ENCODE data around the gene ZNF878.
"Not testable (repeated sequence)": the region's sequence is repeated elsewhere in the genome, so short reads cannot be mapped to it uniquely, and the experiment has no call there.

ZNF878 gene

GRCh38 chr19:12052497-12053169, at the start of gene ZNF878:
Gene ZNF878, minus strand, starts transcription at chr19:12052961. Its CDS starts 160 bp downstream, at chr19:12052801.
- H3K36me3 Mint-ChIP-seq: no peaks in the 10 kb centered on the region

GRCh38 chr19:12098040-12098439, 45.3 kb upstream of the ZNF878 start:
- Mint-ChIP-seq H3K36me3 (peaks cover 12% of the 10 kb centered on the region), H3K4me3 (no peak overlapping the region), H3K27ac (no peak overlapping the region), H3K4me1 (ENCODE audit: low read depth) (peaks cover 4% of the 10 kb centered on the region), H3K27me3 (peaks cover 3% of the 10 kb centered on the region), H3K9me3 (ENCODE audit: low read depth) (no peaks in the 10 kb centered on the region)

More at GRCh38 chr19:12052497-12053169, at the start of gene ZNF878:
- H3K4me3 Mint-ChIP-seq: peak within 1 kb of the TSS; percentile 88
- H3K9me3 Mint-ChIP-seq (ENCODE audit: low read depth): no peaks in the 10 kb centered on the region
- H3K4me1 Mint-ChIP-seq (ENCODE audit: low read depth): peaks cover 12% of the 10 kb centered on the region
- H3K27me3 Mint-ChIP-seq: peaks cover 5% of the 10 kb centered on the region
- peak within 1 kb of the TSS; percentile 37 for H3K27ac Mint-ChIP-seq

GRCh38 chr19:12095111-12095790, 42.5 kb upstream of the ZNF878 start:
- peaks cover 3% of the 10 kb centered on the region for H3K27me3 Mint-ChIP-seq
- peaks cover 12% of the 10 kb centered on the region for H3K36me3 Mint-ChIP-seq
- no peaks in the 10 kb centered on the region for H3K9me3 Mint-ChIP-seq (ENCODE audit: low read depth)
- H3K4me3 Mint-ChIP-seq: no peak overlapping the region
- H3K4me1 Mint-ChIP-seq (ENCODE audit: low read depth): peaks cover 4% of the 10 kb centered on the region
- no peak overlapping the region for H3K27ac Mint-ChIP-seq

- peaks cover 4% of the 10 kb centered on the region for H3K4me1 Mint-ChIP-seq (ENCODE audit: low read depth)
- peak overlapping the region; percentile 85 for H3K4me3 Mint-ChIP-seq
- H3K36me3 Mint-ChIP-seq: peaks cover 10% of the 10 kb centered on the region
- no peak overlapping the region for H3K27ac Mint-ChIP-seq
- no peaks in the 10 kb centered on the region for H3K9me3 Mint-ChIP-seq (ENCODE audit: low read depth)
- peaks cover 3% of the 10 kb centered on the region for H3K27me3 Mint-ChIP-seq
Observed at GRCh38 chr19:12093777-12094176, 41.0 kb upstream of the ZNF878 start.

GRCh38 chr19:12092956-12093355, 40.2 kb upstream of the ZNF878 start:
- H3K9me3 Mint-ChIP-seq (ENCODE audit: low read depth): no peaks in the 10 kb centered on the region
- H3K4me1 Mint-ChIP-seq (ENCODE audit: low read depth): peaks cover 4% of the 10 kb centered on the region
- peaks cover 7% of the 10 kb centered on the region for H3K36me3 Mint-ChIP-seq
- peak overlapping the region; percentile 85 for H3K4me3 Mint-ChIP-seq
- H3K27ac Mint-ChIP-seq: peak overlapping the region; percentile 41
- peaks cover 3% of the 10 kb centered on the region for H3K27me3 Mint-ChIP-seq

- Mint-ChIP-seq H3K36me3 (peaks cover 8% of the 10 kb centered on the region), H3K4me1 (ENCODE audit: low read depth) (peaks cover 4% of the 10 kb centered on the region), H3K4me3 (peak overlapping the region; percentile 85), H3K27me3 (peaks cover 3% of the 10 kb centered on the region), H3K9me3 (ENCODE audit: low read depth) (no peaks in the 10 kb centered on the region), H3K27ac (peak overlapping the region; percentile 64)
Observed at GRCh38 chr19:12092065-12092867, 39.5 kb upstream of the ZNF878 start.

GRCh38 chr19:12090807-12091206, 38.0 kb upstream of the ZNF878 start:
- H3K4me1 Mint-ChIP-seq (ENCODE audit: low read depth): peaks cover 4% of the 10 kb centered on the region
- H3K9me3 Mint-ChIP-seq (ENCODE audit: low read depth): no peaks in the 10 kb centered on the region
- peak overlapping the region; percentile 46 for H3K4me3 Mint-ChIP-seq
- peaks cover 3% of the 10 kb centered on the region for H3K27me3 Mint-ChIP-seq
- H3K36me3 Mint-ChIP-seq: peaks cover 8% of the 10 kb centered on the region
- no peak overlapping the region for H3K27ac Mint-ChIP-seq

GRCh38 chr19:12085074-12085818, 32.5 kb upstream of the ZNF878 start:
- peaks cover 12% of the 10 kb centered on the region for H3K36me3 Mint-ChIP-seq
- no peak overlapping the region for H3K4me3 Mint-ChIP-seq
- H3K4me1 Mint-ChIP-seq (ENCODE audit: low read depth): no peaks in the 10 kb centered on the region
- H3K9me3 Mint-ChIP-seq (ENCODE audit: low read depth): peaks cover 4% of the 10 kb centered on the region
- no peaks in the 10 kb centered on the region for H3K27me3 Mint-ChIP-seq
- H3K27ac Mint-ChIP-seq: no peak overlapping the region

- H3K9me3 Mint-ChIP-seq (ENCODE audit: low read depth); H3K4me1 Mint-ChIP-seq (ENCODE audit: low read depth); H3K27me3 Mint-ChIP-seq; H3K27ac Mint-ChIP-seq; H3K4me3 Mint-ChIP-seq: not testable (repeated sequence)
- H3K36me3 Mint-ChIP-seq: peaks cover 12% of the 10 kb centered on the region
Observed at GRCh38 chr19:12083336-12083735, 30.6 kb upstream of the ZNF878 start.

GRCh38 chr19:12077375-12077774, 24.6 kb upstream of the ZNF878 start:
- no peaks in the 10 kb centered on the region for H3K27me3 Mint-ChIP-seq
- no peaks in the 10 kb centered on the region for H3K4me1 Mint-ChIP-seq (ENCODE audit: low read depth)
- no peak overlapping the region for H3K27ac Mint-ChIP-seq
- H3K9me3 Mint-ChIP-seq (ENCODE audit: low read depth): peaks cover 27% of the 10 kb centered on the region
- peaks cover 45% of the 10 kb centered on the region for H3K36me3 Mint-ChIP-seq
- no peak overlapping the region for H3K4me3 Mint-ChIP-seq

GRCh38 chr19:12076331-12076730, 23.6 kb upstream of the ZNF878 start:
- Mint-ChIP-seq H3K9me3 (ENCODE audit: low read depth) (peaks cover 28% of the 10 kb centered on the region), H3K36me3 (peaks cover 44% of the 10 kb centered on the region)
- not testable (repeated sequence) for H3K27me3 Mint-ChIP-seq; H3K4me3 Mint-ChIP-seq; H3K27ac Mint-ChIP-seq; H3K4me1 Mint-ChIP-seq (ENCODE audit: low read depth)

- Mint-ChIP-seq H3K9me3 (ENCODE audit: low read depth) (peaks cover 31% of the 10 kb centered on the region), H3K36me3 (peaks cover 47% of the 10 kb centered on the region), H3K27ac (no peak overlapping the region)
Observed at GRCh38 chr19:12075538-12076139, 22.9 kb upstream of the ZNF878 start.

GRCh38 chr19:12064590-12065538, 12.1 kb upstream of the ZNF878 start, which contains the start of gene ZNF844:
Gene ZNF844, plus strand, starts transcription at chr19:12064731. Its CDS starts 143 bp downstream, at chr19:12064874.
- H3K36me3 Mint-ChIP-seq: peaks cover 7% of the 10 kb centered on the region
- peak within 1 kb of the TSS; percentile 85 for H3K4me3 Mint-ChIP-seq
- H3K27ac Mint-ChIP-seq: peak within 1 kb of the TSS; percentile 70
- H3K9me3 Mint-ChIP-seq (ENCODE audit: low read depth): no peaks in the 10 kb centered on the region
- H3K27me3 Mint-ChIP-seq: no peaks in the 10 kb centered on the region
- H3K4me1 Mint-ChIP-seq (ENCODE audit: low read depth): peaks cover 8% of the 10 kb centered on the region

More at GRCh38 chr19:12075538-12076139, 22.9 kb upstream of the ZNF878 start:
- Mint-ChIP-seq H3K27me3 (no peaks in the 10 kb centered on the region), H3K4me1 (ENCODE audit: low read depth) (no peaks in the 10 kb centered on the region), H3K4me3 (no peak overlapping the region)

Data from activated naive CD8-positive, alpha-beta T cell (primary cell).